GM18909 (cell line): ENCODE measurements around the gene FBXL16.
"Not testable (repeated sequence)": the region's sequence is repeated elsewhere in the genome, so short reads cannot be mapped to it uniquely, and the experiment has no call there.

Experiments used
- ATAC-seq: cut with Tn5 transposase; IDR thresholded peaks from one replicate; pipeline ENCODE4 v1.9.1; 2021; ENCODE audit warnings: mild to moderate bottlenecking; ENCODE audit not compliant: unreplicated experiment, poor library complexity

FBXL16 gene

DNA sequence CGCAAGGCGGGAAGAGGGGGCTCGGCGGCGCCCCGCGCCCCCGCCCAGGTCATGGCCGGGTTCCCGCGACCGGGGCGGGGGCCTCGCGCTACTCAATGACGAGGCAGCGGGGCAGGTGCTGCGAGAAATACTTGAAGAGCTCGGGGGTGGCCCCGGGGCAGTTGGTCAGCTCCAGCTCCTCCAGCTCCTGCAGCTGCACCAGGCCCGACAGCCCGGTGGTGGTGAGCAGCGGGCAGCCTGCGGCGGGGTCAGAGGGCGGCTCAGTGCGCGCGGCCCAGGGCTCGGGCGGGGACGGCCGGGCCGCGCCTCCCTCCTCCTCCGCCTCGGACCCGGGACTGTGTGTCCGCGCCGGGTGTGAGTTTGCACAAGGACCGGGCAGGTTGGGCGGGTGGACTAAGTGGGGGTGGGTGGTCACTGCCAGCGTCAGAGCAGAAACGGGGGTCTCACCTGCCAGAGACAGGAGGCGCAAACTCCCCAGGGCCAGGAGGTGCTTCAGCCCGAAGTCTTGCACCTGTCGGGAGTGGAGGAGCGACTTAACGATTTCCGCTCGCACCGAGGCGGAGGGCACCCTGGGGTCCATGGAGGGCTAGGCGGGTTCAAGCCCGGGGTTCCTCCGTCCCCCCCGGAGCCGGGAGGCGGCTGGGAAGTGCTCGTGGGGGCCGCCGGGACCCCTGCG is 11.3 kb downstream of the FBXL16 start:
- ATAC-seq = no peak

DNA sequence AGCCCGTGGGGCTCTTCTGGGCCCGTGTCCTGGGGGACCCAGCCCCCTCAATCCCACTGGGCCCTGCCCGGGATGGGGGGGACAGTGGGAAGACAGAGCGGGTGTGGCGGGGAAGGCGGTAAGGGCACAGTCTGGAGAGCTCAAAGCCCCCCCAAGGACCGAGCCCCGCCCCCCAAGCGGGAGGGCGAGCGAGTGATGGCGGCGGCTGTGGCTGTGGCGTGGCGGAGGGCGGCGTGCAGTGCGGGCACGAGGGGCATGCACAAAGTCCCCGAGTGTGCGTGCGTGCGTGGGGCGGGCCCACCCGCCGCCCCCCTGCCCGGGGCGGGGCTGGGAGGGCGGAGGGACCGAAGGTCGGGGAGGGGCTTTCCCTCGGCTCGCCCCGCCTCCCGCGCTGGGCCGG is 11.8 kb downstream of the FBXL16 start:
- ATAC-seq = no peak

DNA sequence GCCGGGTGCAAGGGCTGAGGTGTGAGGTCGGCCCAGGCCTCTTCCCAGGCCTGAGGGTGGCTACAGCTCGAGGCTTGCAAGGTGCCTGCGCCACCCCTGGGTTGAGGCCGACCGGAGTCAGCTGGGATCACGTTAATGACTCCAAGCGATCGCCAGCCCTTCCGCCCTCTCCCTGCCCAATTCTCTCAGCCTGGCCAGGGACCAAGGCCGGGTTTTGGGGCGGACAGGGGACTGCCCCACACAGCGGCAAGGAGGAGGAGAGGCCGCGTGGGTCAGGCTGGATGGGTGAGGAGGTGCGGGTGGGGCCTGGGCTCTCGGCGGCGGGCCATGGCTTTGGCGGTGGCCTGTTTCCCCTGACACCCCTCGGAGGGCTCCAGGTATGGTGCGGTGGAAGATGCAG is 12.2 kb downstream of the FBXL16 start:
- no peak for ATAC-seq

DNA sequence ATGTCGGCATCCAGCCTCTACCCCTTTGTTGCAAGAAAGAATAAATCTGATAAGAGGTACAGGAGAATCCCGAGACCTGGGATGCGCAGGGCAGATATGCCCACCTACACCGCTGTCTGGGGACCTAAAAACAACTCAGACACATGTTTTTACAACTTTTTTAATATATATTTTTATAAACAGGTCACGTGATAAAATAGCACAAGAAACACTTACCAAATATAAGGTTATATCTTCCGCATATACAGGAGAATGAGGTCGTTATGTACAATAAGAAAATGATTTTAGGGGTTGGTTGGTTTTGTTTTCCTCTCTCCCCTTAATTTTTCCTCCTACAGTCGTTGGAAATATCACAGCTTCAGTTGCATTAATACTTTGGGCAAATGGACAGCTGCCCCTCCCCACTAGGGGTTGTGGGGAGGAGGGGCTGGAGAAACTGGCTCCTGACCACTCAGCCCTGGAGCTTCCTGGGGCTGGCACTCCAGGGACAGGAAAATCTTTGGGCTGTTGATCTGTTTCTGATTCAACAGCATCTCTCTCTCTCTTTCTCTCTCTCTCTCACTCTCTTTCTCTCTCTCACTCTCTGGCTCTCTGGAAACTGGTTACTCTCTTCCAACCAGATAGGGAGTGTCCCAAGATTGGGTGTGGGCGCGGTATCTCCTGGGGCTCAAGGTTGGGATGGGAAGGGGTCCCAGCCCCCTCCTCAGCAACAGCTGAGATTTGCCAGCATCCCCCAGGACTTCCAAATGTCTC is 13.1 kb downstream of the FBXL16 start:
- no peak for ATAC-seq

DNA sequence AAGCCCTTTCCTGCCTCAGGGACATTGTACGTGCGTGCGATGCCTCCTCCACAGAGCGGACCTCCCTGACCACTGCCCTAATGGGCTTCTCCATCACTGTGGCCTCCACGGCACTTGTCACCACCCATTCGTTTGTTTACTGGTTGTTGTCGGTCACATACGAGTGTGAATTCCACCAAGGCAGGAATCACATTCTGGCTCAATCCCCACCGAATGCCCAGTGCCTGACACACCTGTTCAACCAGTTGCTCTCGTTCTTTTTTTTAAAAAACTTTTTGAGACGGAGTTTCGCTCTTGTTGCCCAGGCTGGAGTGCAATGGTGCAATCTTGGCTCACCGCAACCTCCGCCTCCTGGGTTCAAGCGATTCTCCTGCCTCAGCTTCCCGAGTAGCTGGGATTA is 14.4 kb downstream of the FBXL16 start:
- ATAC-seq = not testable (repeated sequence)

DNA sequence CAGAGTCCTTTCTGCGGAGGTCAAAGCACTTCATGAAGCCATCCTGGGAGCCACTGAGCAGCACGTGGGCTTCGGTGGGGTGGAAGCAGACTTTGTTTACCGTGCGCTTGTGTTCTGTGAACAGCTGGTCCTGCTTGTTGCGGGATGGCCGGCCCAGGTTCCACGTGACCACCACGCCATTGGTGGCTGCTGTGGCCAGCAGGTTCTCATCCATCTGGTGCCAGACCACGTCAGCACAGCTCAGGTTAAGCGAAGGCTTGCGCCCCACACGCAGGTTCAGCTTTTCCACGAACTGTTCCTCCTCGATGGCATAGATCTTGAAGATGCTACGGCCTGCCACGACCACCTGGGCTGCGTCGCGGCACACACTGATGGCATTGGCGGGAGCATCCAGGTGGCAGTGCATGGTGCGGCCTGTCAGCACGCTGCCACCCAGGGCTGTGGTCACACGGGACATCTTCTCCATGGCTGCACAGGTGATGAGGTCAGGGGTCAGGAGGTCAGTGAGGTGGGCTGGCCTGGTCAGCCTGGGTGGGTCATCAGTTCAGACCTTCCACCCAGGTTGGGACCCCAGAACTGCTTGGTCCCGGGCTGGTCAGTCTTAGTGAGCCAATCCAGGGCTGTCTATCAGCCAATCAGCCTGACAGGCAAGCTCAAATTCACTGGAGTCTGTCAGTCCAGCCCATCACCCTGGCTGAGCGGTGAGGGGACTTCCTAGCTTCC is 16.3 kb downstream of the FBXL16 start:
- no peak for ATAC-seq

DNA sequence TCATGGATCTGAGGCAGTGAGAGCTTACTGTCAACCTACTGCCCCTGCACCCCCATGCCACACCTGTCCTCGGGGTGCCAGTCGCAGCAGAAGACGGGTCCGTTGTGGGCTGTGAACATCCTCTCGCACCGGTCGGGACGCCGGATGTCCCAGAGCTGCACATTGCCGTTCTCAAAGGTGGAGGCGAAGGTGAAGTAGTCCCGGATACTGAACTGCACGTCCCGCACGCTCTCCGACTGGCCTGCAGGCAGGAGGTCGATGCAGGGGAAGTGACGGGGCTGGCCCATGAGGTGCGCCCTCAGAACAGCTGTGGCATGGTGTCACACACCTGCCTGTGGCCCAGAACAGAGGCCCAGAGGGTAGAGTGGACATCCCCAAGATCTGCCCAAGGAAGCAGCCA is 18.1 kb downstream of the FBXL16 start:
- ATAC-seq = no peak

DNA sequence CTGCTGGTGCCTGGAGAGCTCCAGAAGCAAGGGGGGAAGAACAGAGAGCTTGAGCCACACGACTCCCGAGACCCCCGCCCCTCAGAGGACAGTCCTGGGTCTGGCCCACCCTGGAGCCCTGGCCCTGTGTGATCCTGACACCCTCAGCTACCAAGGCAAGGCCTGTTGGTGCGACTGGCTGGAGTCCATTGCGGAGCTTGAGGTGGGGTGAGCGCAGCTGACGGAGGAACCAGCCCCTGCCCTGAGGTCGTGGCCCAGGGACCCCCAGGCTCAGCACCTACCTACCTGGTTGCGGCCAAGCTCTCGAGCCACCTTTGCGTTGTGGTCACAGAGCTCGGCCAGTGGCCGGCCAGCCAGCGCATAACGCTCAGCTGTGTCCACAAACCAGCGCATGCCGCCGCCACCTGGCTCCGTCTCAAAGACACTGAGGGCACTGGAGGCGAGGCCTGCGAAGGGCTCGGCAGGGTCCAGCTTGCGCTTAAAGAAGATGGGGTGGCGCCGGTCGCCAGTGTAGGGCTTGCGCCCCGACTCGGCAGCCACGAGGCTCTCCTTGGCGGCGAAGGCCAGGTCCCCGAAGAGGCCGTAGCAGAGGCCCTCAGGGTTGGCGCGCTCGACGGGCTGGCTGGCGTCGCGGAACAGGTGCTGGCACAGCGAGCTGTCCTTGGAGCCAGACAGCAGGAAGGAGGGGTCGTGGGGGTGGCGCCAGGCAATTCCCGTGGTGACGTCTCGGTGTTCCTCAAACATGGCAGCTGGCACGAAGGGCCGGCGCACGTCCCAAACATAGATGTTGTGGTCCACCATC is 18.9 kb downstream of the FBXL16 start:
- no peak for ATAC-seq

DNA sequence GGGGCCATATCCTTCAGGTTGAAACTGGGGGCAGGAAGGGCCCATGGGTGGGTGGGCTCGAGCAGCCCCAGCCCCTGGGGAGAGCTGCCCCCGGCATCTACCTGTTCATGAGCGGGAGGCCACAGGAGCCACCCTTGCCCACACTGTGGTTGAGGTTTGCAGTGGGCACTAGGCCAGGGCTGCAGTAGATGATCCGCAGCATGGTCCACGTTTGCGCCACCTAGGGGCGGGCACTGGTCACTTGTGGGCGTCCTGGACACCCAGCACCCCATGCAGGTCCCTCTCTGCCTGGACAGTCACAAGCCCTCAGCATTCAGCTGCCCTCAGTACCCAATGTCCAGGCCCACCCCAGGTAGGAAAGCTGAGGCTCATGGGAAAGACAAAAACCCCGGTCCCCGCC is 19.6 kb downstream of the FBXL16 start:
- ATAC-seq = no peak

DNA sequence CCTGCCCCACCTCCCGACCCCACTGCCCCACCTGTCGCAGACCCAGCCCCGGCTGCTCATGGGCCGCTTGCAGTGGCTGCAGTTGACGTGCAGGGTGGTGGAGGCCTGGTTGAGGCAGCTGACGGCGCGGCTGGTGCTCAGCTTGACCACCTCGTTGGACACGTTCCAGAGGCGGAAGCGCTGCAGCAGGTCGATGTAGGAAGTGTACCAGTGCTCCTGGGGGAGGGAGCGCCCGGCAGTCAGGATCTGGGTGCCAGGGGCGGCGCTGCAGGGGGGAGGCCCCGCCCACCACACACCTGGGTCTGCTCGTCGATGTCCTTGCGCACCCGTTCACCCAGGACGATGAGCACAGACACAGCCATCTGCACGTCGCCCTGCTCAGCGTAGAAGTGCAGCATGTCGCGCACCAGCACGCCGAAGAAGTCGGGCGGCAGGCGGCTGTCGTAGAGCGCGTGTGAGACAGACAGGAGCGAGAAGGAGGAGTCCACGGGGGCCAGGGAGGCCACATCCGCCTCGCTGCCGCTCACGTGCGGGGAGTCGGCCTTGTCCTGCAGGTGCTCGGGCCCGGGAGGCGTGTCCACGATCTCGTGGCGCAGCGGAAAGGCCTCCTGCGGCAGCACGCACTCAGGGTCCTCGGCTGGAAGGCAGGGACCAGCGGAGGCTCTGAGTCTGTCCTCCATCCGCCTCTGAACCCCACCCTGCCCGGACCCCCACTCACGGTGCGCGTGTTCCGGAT is 20.5 kb downstream of the FBXL16 start:
- ATAC-seq = no peak

DNA sequence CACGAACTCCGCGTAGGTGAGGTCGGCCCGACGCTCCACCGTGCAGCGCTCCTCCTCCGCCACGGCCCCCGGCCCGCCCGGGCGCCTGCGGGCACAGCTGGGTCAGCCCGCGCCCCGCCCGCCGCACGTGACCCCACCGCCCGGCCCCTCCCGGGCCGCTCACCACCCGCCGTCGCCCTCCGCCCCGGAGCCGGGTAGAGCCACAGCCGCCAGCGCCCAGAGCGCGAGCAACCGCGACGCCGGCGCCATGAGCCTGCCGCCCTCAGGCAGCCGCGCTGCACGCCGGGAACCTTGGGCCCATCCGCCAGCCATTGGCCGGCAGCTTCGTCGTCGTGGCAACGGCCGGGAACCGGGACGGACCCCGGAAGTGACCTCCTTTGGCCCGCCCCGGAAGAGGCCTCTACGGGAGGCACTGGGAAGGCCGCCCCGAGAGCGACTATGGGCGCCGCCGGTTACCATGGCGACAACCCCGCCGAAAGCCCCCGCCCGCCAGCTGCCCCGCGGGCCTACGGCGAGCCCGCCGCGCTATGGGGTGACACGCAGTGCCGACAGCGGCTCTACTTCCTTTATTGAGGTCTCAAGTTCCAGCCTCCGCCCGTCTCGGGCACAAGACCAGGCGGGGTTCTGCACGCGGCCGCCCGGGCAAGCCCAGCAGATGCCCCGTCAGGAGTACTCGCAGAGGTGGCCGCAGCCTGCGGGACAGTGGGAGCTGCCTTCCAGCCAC is 21.4 kb downstream of the FBXL16 start, which contains the start of gene JMJD8:
Gene JMJD8, minus strand, starts transcription at position 264 of the 724 bp plus-strand sequence. Its CDS starts 15 bp downstream, at position 249.
- peak; percentile 67 for ATAC-seq

DNA sequence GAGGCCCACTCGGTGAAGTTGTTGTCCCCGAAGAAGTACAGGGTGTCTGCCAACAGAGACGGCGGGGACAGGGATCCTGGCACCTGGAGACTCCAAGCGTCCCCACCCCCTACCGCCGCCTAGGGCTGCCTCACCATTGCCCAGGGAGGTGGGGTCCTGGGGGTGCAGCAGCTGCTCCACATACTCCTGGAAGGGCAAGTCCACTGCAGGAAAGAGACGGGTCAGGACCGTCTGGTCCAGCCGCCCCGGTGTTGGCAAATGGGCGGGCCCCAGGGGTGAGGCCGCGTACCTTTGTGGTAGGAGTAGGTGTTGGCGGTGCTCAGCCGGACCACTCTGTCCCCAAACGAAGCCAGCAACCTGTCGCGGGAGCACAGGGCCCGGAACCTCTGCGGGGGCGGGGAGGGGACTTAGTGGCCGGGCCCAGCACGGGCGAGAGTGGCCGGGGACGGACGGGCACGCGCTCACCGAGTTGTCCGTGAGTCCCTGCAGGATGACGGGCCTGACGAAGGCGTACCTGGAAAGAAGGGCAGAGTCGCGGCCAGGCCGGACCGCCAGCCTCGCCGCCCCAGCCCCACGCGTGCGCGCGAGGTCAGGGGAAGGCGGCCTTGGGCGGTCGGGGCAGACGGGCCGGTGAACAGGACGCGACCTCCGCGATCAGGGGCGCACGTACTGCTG is 22.1 kb downstream of the FBXL16 start:
- ATAC-seq = no peak

DNA sequence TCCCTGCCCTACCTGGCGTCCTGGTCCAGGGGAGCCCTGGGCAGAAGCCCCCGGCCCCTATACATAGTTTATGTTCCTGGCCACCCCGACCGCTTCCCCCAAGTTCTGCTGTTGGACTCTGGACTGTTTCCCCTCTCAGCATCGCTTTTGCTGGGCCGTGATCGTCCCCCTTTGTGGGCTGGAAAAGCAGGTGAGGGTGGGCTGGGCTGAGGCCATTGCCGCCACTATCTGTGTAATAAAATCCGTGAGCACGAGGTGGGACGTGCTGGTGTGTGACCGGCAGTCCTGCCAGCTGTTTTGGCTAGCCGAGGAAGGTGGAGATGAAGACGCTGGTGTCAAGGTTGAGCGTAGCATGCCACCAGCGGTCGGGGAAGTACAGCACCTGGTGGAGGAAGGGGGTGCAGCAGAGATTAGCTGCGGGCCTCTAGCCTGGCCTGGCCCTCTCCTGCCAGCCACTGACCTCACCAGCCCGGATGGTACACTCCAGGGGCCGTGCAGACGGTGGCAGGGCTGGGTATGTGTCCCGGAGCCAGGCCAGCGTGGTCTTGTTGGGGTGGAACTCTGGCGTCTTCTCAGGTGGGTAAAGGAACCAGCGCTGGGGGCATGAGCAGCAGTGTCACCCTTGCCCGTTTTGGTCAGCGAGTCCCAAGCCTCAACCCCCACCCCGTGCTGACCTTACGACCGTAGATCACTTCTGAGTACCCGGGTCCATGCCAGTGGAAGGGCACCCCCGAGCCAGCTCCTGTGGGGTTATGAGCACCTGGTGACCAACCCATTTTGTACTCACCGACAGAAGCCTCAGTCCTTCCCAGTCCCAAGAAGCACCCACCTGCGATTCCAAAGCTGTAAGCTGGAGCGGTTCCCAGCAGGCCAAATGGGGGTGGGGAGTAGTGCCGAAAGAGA is 22.9 kb downstream of the FBXL16 start:
- no peak for ATAC-seq

DNA sequence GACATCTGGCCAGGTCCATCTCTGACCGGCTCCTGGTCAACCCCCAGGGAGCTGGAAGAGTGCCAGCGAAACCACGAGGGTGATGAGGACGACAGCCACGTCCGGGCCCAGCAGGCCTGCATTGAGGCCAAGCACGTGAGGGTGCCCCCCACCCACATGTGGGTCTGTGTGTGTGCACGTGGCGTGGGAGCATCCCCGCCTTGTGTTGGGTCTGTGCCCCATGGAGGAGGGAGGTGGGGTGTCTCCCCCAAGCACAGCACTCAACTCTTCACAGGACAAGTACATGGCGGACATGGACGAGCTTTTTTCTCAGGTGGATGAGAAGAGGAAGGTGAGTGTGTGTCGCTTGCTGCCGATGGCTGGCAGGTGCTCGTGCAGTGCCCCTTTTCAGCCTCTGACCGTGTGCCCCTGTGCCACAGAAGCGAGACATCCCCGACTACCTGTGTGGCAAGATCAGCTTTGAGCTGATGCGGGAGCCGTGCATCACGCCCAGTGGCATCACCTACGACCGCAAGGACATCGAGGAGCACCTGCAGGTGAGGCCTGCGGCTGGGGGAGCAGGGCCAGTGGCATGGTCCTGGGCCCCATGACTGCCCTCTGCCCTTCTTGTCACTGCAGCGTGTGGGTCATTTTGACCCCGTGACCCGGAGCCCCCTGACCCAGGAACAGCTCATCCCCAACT is 23.7 kb downstream of the FBXL16 start:
- no peak for ATAC-seq

DNA sequence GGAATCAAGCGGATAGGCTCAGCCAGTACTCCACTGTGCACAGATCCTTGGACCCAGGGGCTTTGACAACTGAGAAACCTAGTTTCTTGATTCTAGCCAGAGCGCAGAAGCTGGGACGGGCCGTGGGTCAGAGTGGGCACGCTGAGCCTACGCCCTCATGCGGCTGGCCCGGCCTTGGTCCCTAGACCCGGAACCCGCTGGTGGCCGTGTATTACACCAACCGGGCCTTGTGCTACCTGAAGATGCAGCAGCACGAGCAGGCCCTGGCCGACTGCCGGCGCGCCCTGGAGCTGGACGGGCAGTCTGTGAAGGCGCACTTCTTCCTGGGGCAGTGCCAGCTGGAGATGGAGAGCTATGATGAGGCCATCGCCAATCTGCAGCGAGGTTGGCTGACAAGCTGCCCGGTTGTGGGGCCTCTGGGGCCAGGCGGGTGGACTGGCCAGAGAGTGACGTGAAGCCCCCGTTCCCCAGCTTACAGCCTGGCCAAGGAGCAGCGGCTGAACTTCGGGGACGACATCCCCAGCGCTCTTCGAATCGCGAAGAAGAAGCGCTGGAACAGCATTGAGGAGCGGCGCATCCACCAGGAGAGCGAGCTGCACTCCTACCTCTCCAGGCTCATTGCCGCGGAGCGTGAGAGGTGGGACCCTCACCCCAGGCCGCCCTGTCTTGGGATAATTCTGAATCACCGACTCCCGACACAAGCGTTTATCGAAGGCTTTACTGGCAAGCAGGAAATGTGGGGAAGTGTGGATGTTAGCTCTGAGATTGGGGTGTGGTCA is 24.4 kb downstream of the FBXL16 start:
- no peak for ATAC-seq

DNA sequence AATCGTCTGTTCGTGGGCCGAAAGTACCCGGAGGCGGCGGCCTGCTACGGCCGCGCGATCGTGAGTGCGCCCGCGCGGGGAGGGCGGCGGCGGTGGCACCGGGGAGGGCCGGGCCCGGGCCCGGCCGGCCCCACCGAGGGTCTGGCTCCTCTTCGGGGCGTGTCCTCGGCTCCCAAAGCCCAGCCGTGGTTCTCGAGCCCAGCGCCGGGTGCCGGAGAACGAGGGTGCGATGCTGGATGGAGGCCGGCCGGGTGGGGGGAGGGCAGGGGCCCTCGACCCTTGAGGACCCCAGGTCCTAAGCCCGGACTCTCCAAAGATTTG is 25.0 kb downstream of the FBXL16 start:
- no peak for ATAC-seq
